Measurements from ENCODE around the gene SLC47A2. TPM values are rescaled to one million over a fixed set of nuclear protein-coding genes. Genes with fewer than 3 reads are reported as not detected.

SLC47A2 gene, protein sequence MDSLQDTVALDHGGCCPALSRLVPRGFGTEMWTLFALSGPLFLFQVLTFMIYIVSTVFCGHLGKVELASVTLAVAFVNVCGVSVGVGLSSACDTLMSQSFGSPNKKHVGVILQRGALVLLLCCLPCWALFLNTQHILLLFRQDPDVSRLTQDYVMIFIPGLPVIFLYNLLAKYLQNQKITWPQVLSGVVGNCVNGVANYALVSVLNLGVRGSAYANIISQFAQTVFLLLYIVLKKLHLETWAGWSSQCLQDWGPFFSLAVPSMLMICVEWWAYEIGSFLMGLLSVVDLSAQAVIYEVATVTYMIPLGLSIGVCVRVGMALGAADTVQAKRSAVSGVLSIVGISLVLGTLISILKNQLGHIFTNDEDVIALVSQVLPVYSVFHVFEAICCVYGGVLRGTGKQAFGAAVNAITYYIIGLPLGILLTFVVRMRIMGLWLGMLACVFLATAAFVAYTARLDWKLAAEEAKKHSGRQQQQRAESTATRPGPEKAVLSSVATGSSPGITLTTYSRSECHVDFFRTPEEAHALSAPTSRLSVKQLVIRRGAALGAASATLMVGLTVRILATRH
- total RNA-seq = not detected in 2 replicates

DNA sequence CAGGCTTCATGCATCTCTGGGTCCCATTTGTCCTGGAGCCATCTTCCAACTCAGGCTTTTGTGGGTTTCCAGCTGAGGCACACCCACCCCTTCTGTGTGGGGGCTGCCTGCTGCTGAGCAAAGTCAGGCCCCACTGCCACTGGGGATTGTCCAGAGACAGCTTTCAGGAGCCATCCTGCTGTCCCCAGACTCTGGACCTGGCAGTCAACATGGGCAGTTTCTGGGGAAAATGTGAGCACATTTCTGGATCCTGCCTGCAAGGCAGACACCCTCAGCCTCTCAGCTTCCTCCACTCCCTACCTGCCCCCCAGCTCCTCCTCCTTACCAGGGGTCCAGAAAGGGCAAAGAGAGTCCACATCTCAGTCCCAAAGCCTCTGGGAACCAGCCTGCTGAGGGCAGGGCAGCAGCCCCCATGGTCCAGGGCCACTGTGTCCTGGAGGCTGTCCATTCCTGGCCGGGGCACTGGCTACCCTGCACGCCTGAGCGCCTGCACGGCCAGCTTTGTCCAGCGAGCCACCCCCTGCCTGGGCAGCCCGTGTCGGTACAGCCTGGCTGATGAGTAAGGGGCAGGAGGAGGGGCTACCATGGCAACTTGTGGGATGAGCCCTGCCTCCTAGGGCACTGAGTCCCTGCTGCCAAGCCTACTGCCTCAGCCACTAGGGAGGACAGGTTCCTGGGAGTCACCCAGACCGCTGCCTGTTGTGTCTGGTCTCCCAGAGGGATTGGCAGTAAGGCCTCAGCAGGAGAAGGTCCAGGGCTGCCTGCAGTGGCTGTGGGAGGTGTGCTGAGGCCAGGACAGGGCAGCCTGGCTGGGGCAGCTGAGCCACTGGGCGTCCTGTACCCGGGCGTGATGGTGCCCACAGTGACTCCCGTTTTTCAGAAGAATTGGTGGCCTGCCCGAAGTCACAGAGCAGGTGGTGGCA lies at the start of gene SLC47A2:
TSS of gene SLC47A2 (minus strand) at position 477 of the 923 bp plus-strand sequence. CDS start at position 448, 29 bp downstream.

GRCh38 chr17:19747829-19748806 lies 31.7 kb upstream of the SLC47A2 start, which contains the start of gene ALDH3A1:
Gene ALDH3A1 (minus strand): TSS chr17:19748298. CDS start chr17:19745129, 3,169 bp downstream.

DNA sequence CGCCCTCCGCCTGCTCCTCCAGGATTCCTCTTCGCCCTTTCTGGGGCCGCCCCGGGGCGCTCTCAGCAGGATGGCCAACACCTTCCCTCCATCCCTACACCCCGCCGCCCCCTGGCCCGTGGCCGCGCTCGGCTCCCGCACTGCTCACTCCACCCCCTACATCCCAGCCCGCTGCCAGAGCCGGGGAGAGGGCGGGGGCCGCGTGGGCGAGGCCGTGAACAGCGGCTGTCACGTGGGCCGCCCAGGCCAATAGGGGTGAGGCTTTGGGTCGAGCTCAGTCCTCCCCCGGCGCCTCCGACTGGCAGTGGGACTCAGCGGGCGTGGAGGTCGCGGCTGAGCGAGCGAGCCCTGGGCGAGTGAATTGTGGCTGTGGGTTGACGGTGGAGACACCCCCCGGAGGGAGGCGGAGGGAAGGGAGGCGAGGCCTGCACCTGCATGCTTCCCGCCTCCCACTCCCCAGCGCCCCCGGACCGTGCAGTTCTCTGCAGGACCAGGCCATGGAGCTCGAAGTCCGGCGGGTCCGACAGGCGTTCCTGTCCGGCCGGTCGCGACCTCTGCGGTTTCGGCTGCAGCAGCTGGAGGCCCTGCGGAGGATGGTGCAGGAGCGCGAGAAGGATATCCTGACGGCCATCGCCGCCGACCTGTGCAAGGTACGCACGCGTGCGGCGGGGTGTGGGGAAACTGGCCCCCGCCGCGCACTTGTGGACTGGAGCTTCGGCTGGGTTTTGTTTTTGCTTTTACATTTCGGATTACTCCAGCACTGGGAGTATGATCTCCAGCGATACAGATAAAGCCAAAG lies 67.7 kb downstream of the SLC47A2 start, which contains the start of gene ALDH3A2:
TSS of gene ALDH3A2 (plus strand) at position 277 of the 799 bp plus-strand sequence. CDS start at position 498, 221 bp downstream.

Other genes starting within 250 kb of the SLC47A2 start
- 0.97 TPM in 1 of 2 replicates, not detected in the other for gene SLC47A1, start 182.7 kb downstream of the SLC47A2 start, total RNA-seq
- gene ALDH3A2, start 67.8 kb downstream of the SLC47A2 start, total RNA-seq = 21.4 and 29.5 TPM in 2 replicates
- gene ALDH3A1, start 31.7 kb upstream of the SLC47A2 start, total RNA-seq = not detected in 2 replicates
- gene ULK2, start 151.4 kb upstream of the SLC47A2 start, total RNA-seq = 8.0 and 13.2 TPM in 2 replicates

All from smooth muscle cell of the umbilical artery (primary cell).